K562 (cell line): ENCODE measurements around the gene ERO1B. TPM values are rescaled to one million over a fixed set of nuclear protein-coding genes. Genes with fewer than 3 reads are reported as not detected.

Source experiments
- ATF2 ChIP-seq: sonication (generic); formaldehyde crosslinking; IDR thresholded peaks from 2 replicates; pipeline ENCODE4 v1.8.1; 2022; ENCODE audit warnings: missing genetic modification reagents
- BRF1 ChIP-seq: IDR thresholded peaks from 3 replicates; pipeline ENCODE4 v1.6.1; 2011; ENCODE audit warnings: borderline replicate concordance, mild to moderate bottlenecking; ENCODE audit not compliant: insufficient read length; ENCODE audit errors: extremely low read depth
- CBX2 ChIP-seq: fragments of 200-600 bp; sonication (generic); IDR thresholded peaks from one replicate; pipeline ENCODE4 v1.6.1; 2012; ENCODE audit warnings: mild to moderate bottlenecking, low read length, inconsistent platforms; ENCODE audit not compliant: insufficient read depth, poor library complexity, severe bottlenecking
- CREM ChIP-seq: IDR thresholded peaks from 2 replicates; pipeline ENCODE4 v1.6.1; 2014; ENCODE audit warnings: antibody characterized with exemption, low read depth
- MYC ChIP-seq, 2 experiments: fragments of 250-450 bp in 1 of 2; sonication (Bioruptor Pico) in 1 of 2; IDR thresholded peaks; 2 replicates each; pipeline versions ENCODE4 v1.5.1 to v1.6.1; 2012 to 2021; ENCODE audit warnings: low read depth in 2 of 2, borderline replicate concordance in 1 of 2, improper control_type of control experiment in 1 of 2, low read length in 1 of 2, mild to moderate bottlenecking in 1 of 2, moderate library complexity in 1 of 2
- NR2C1 ChIP-seq, 2 experiments: fragments of 450-650 bp; IDR thresholded peaks; 2 replicates each; pipeline ENCODE4 v1.6.1; 2017; ENCODE audit warnings: mild to moderate bottlenecking in 2 of 2, antibody characterized with exemption in 1 of 2, inconsistent platforms in 1 of 2, missing compliant biosample characterization in 1 of 2, missing genetic modification characterization in 1 of 2
- PBX2 ChIP-seq, 2 experiments: IDR thresholded peaks in 1 of 2; conservative IDR thresholded peaks in 1 of 2; 2 replicates each; pipeline ENCODE4 v1.6.1; 2016; ENCODE audit warnings: low read depth in 2 of 2, mild to moderate bottlenecking in 1 of 2, missing compliant biosample characterization in 1 of 2, missing genetic modification characterization in 1 of 2, moderate library complexity in 1 of 2
- PHTF2 ChIP-seq: fragments of 250-450 bp; sonication (Bioruptor Pico); IDR thresholded peaks from 2 replicates; pipeline ENCODE4 v1.5.0; 2021; ENCODE audit warnings: mild to moderate bottlenecking
- RBM17 ChIP-seq: fragments of 200-400 bp; formaldehyde crosslinking; IDR thresholded peaks from 2 replicates; pipeline ENCODE4 v1.6.1; 2017; ENCODE audit warnings: low read depth, mild to moderate bottlenecking, low read length, borderline replicate concordance
- SPI1 ChIP-seq: IDR thresholded peaks from 2 replicates; pipeline ENCODE4 v1.6.1; 2011; ENCODE audit warnings: low read depth, low read length, control low read depth, borderline replicate concordance
- TSHZ1 ChIP-seq: fragments of 250-450 bp; sonication (Bioruptor Pico); IDR thresholded peaks from 2 replicates; pipeline ENCODE4 v1.4.0; 2020; ENCODE audit warnings: mild to moderate bottlenecking, moderate library complexity
- ZFPM2 ChIP-seq: fragments of 250-450 bp; sonication (Bioruptor Pico); IDR thresholded peaks from 2 replicates; pipeline ENCODE4 v1.5.1; 2022; ENCODE audit warnings: mild to moderate bottlenecking
- ZNF174 ChIP-seq: fragments of 250-450 bp; sonication (Bioruptor Pico); IDR thresholded peaks from 2 replicates; pipeline ENCODE4 v1.4.0; 2020; ENCODE audit warnings: mild to moderate bottlenecking
- ZNF184 ChIP-seq: sonication (generic); formaldehyde crosslinking; IDR thresholded peaks from 2 replicates; pipeline ENCODE4 v1.5.0; 2020; ENCODE audit warnings: missing genetic modification reagents
- ZNF561 ChIP-seq: fragments of 450-650 bp; formaldehyde crosslinking; conservative IDR thresholded peaks from 2 replicates; pipeline ENCODE4 v1.4.0; 2020; ENCODE audit warnings: mild to moderate bottlenecking, moderate library complexity
- polyA plus RNA-seq, 8 experiments: library from polyadenylated mRNA; depleted of rRNA in 4 of 8; stranded (reverse) in 5 of 8; unstranded in 3 of 8; fragments of >200 nt; fragmentation: Nextera tagmentation in 2 of 8; fragmentation: Illumina TruSeq in 1 of 8; extraction: Ambion mirVana in 2 of 8; extraction: Trizol in 1 of 8; gene quantifications; 2 replicates each; pipeline versions ENCODE4 v1.2.1 to v1.2.3, GENCODE V29; 2011 to 2014; ENCODE audit warnings: inconsistent platforms in 1 of 8, missing spikeins in 1 of 8
- total RNA-seq, 7 experiments: library from RNA; depleted of rRNA in 6 of 7; stranded (reverse); fragments of >200 nt in 6 of 7; fragmentation: Illumina TruSeq in 2 of 7; extraction: Trizol in 2 of 7; gene quantifications; 2 replicates each; pipeline versions ENCODE4 v1.2.1 to v1.2.3, GENCODE V29; 2011 to 2021; ENCODE audit warnings: low replicate concordance in 1 of 7
- TF ChIP-seq, protein P1 (sequence below): fragments of 450-650 bp; IDR thresholded peaks from 2 replicates; pipeline ENCODE4 v1.6.1; 2016; ENCODE audit warnings: borderline replicate concordance

Gene ERO1B
- total and polyA plus RNA-seq, 9 of the 15 experiments (the other 6 are each of a cell fraction or from before 2014, with no cell fraction given): 0.59 to 6.4 (median 4.2) TPM

DNA sequence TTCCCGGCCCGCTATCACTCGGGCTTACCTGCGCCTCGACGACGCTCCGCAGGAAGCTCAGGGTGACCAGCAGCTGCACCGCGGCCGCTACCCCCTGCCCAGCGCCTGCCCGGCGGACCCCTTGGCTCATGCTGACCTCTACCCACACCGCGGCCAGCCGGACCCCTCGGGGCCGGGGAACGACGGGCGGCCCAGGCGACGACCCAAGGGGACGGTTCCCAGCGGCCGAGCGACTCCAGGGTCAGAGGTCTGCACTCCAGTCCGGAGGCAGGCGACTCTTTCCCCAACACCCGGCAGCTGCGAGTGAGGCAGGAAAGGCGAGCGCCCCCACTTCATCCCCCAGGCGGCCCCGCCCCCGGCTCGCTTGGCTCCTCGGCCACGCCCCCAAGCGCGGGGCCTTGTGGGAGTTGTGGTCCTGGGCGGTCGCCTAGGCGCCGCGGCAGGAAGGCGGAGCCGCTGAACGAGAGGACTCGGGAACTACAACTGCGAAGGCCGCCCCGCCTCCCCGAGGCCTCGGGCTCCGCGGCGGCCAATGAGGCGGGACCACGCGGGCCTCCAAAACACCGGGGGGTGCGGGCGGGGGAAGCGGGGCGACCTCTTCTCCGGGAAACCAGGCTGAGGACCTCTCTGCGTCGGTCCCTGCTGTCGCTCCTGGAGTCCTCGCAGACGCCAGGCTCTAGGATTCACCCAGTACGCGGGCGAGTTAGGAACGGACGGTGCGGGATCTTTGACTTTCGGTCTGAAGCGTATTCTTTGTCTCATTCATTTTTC is at the start of gene ERO1B (continued):
- TF ChIP-seq, protein P1, sequence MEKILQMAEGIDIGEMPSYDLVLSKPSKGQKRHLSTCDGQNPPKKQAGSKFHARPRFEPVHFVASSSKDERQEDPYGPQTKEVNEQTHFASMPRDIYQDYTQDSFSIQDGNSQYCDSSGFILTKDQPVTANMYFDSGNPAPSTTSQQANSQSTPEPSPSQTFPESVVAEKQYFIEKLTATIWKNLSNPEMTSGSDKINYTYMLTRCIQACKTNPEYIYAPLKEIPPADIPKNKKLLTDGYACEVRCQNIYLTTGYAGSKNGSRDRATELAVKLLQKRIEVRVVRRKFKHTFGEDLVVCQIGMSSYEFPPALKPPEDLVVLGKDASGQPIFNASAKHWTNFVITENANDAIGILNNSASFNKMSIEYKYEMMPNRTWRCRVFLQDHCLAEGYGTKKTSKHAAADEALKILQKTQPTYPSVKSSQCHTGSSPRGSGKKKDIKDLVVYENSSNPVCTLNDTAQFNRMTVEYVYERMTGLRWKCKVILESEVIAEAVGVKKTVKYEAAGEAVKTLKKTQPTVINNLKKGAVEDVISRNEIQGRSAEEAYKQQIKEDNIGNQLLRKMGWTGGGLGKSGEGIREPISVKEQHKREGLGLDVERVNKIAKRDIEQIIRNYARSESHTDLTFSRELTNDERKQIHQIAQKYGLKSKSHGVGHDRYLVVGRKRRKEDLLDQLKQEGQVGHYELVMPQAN: peak; percentile 12; the same call in 1 of the 2 replicates
- TF ChIP-seq ZNF184 (CRISPR knock-in tag) (no peak), RBM17 (no peak), PBX2 (CRISPR knock-in tag; IDR thresholded peaks at IDR 0.05; ENCODE audit: low read depth) (no peak), PBX2 (tag; conservative IDR thresholded peaks at IDR 0.05; ENCODE audit: low read depth) (no peak), ZFPM2 (CRISPR knock-in tag) (no peak), CBX2 (no peak), SPI1 (no peak), ZNF561 (CRISPR knock-in tag) (no peak), BRF1 (no peak), PHTF2 (CRISPR knock-in tag) (no peak), NR2C1 (IDR thresholded peaks at IDR 0.05) (no peak), NR2C1 (tag; IDR thresholded peaks at IDR 0.05) (peak; percentile 63; the same call in 1 of the 2 replicates), MYC (IDR thresholded peaks at IDR 0.05; ENCODE audit: low read depth, low read length) (peak; percentile 62), MYC (CRISPR knock-in tag; IDR thresholded peaks at IDR 0.05; ENCODE audit: borderline replicate concordance, low read depth) (no peak), CREM (peak; percentile 82), TSHZ1 (no peak), ATF2 (CRISPR knock-in tag) (no peak), ZNF174 (CRISPR knock-in tag) (no peak)
